ENCODE data around the gene PLA2G4C. TPM values are rescaled to one million over a fixed set of nuclear protein-coding genes. Genes with fewer than 3 reads are reported as not detected.

The PLA2G4C gene
- total and polyA plus RNA-seq, 2 donors from 2014 or later: 11.0 to 16.5 TPM

DNA sequence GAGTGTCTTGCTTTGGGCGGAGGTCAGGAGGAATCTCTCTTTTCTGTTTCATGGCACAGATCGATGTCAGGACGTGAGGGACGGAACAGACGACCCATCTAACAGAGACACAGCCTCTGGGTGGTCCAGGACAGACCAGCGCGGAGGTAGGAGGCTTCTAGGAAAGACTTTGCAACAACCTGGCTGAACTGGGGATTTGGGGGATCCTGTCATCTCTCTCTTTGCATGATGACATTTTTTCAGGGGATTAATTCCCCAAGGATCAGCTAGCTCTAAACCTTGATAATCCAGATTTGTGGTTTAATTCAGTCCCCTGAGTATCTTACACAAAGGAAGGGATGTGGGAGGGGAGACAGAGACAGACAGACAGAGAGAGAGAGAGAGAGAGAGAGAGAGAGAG, 81.2 kb downstream of the PLA2G4C start:
- H3K27ac ChIP-seq (ENCODE audit: low read depth in 2 of 2, low read length in 2 of 2): no peak overlapping the region
- no peak for TF ChIP-seq CTCF (IDR thresholded peaks at IDR 0.05; ENCODE audit: borderline replicate concordance, extremely low read depth, insufficient read depth)
- H3K9ac ChIP-seq (ENCODE audit: low read length in 3 of 3): no peak overlapping the region
- no peaks in the 10 kb centered on the region for H3K4me1 ChIP-seq (ENCODE audit: control insufficient read depth in 2 of 3, insufficient read depth in 2 of 3, low read depth in 1 of 3, low read length in 3 of 3)
- H3K4me3 ChIP-seq (ENCODE audit: low read length in 3 of 3): no peak overlapping the region
- intact Hi-C loops (cut with DNase I): no loop called here
- FAIRE-seq: no peak
- H3K9me3 ChIP-seq (ENCODE audit: control insufficient read depth in 2 of 3, insufficient read depth in 1 of 3, low read length in 3 of 3): no peaks in the 10 kb centered on the region
- H3K27me3 ChIP-seq (ENCODE audit: control insufficient read depth, insufficient read depth, low read length): no peaks in the 10 kb centered on the region
- H3K36me3 ChIP-seq (ENCODE audit: control insufficient read depth in 2 of 3, insufficient read depth in 3 of 3, low read length in 3 of 3): no peaks in the 10 kb centered on the region
- no peak for DNase-seq

GRCh38 chr19:48025480-48025879, 85.1 kb downstream of the PLA2G4C start:
- DNase-seq (no peak), FAIRE-seq (no peak)
- no peak overlapping the region for H3K4me3 ChIP-seq (ENCODE audit: low read length in 3 of 3)
- no peaks in the 10 kb centered on the region for H3K36me3 ChIP-seq (ENCODE audit: control insufficient read depth in 2 of 3, insufficient read depth in 3 of 3, low read length in 3 of 3)
- no peak overlapping the region for H3K27ac ChIP-seq (ENCODE audit: low read depth in 2 of 2, low read length in 2 of 2)
- no peaks in the 10 kb centered on the region for H3K4me1 ChIP-seq (ENCODE audit: control insufficient read depth in 2 of 3, insufficient read depth in 2 of 3, low read depth in 1 of 3, low read length in 3 of 3)
- H3K9me3 ChIP-seq (ENCODE audit: control insufficient read depth in 2 of 3, insufficient read depth in 1 of 3, low read length in 3 of 3): no peaks in the 10 kb centered on the region
- H3K9ac ChIP-seq (ENCODE audit: low read length in 3 of 3): no peak overlapping the region
- H3K27me3 ChIP-seq (ENCODE audit: control insufficient read depth, insufficient read depth, low read length): no peaks in the 10 kb centered on the region
- TF ChIP-seq CTCF (IDR thresholded peaks at IDR 0.05; ENCODE audit: borderline replicate concordance, extremely low read depth, insufficient read depth): no peak
- intact Hi-C loops (cut with DNase I): no loop called here

GRCh38 chr19:48023518-48023917, 87.1 kb downstream of the PLA2G4C start:
- Histone ChIP-seq H3K4me3 (ENCODE audit: low read length in 3 of 3) (no peak overlapping the region), H3K9ac (ENCODE audit: low read length in 3 of 3) (no peak overlapping the region), H3K9me3 (ENCODE audit: control insufficient read depth in 2 of 3, insufficient read depth in 1 of 3, low read length in 3 of 3) (no peaks in the 10 kb centered on the region), H3K27ac (ENCODE audit: low read depth in 2 of 2, low read length in 2 of 2) (no peak overlapping the region), H3K4me1 (ENCODE audit: control insufficient read depth in 2 of 3, insufficient read depth in 2 of 3, low read depth in 1 of 3, low read length in 3 of 3) (no peaks in the 10 kb centered on the region), H3K27me3 (ENCODE audit: control insufficient read depth, insufficient read depth, low read length) (no peaks in the 10 kb centered on the region), H3K36me3 (ENCODE audit: control insufficient read depth in 2 of 3, insufficient read depth in 3 of 3, low read length in 3 of 3) (no peaks in the 10 kb centered on the region)
- no peak for FAIRE-seq
- intact Hi-C loops (cut with DNase I): no loop called here
- no peak for TF ChIP-seq CTCF (IDR thresholded peaks at IDR 0.05; ENCODE audit: borderline replicate concordance, extremely low read depth, insufficient read depth)
- no peak for DNase-seq

DNA sequence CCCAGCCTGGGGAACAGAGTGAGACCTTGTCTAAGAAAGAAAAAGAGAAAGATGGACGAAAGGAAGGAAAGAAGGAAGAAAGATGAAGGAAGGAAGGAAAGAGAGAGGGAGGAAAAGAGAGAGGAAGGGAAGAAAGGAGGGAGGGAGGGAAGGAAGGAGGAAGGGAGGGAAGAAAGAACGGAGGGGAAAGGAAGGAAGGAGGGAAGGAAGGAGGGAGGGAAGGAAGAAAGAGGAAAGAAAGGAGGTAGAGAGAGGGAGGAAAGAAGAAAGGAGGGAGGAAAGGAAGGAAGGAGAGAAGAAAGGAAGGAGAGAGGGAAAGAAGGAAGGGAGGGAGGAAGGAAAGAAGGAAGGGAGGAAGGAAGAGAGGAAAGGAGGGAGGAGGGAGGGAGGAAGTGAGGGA, 87.6 kb downstream of the PLA2G4C start:
- DNase-seq (no peak), FAIRE-seq (no peak)
- intact Hi-C loops (cut with DNase I): no loop called here
- no peak overlapping the region for H3K4me3 ChIP-seq (ENCODE audit: low read length in 3 of 3)
- no peak for TF ChIP-seq CTCF (IDR thresholded peaks at IDR 0.05; ENCODE audit: borderline replicate concordance, extremely low read depth, insufficient read depth)
- no peaks in the 10 kb centered on the region for H3K4me1 ChIP-seq (ENCODE audit: control insufficient read depth in 2 of 3, insufficient read depth in 2 of 3, low read depth in 1 of 3, low read length in 3 of 3)
- no peaks in the 10 kb centered on the region for H3K27me3 ChIP-seq (ENCODE audit: control insufficient read depth, insufficient read depth, low read length)
- no peak overlapping the region for H3K27ac ChIP-seq (ENCODE audit: low read depth in 2 of 2, low read length in 2 of 2)
- no peaks in the 10 kb centered on the region for H3K36me3 ChIP-seq (ENCODE audit: control insufficient read depth in 2 of 3, insufficient read depth in 3 of 3, low read length in 3 of 3)
- H3K9ac ChIP-seq (ENCODE audit: low read length in 3 of 3): no peak overlapping the region
- no peaks in the 10 kb centered on the region for H3K9me3 ChIP-seq (ENCODE audit: control insufficient read depth in 2 of 3, insufficient read depth in 1 of 3, low read length in 3 of 3)

Data from kidney (tissue), 14 donors.